ENCODE measurements around the gene HCFC2.

DNA sequence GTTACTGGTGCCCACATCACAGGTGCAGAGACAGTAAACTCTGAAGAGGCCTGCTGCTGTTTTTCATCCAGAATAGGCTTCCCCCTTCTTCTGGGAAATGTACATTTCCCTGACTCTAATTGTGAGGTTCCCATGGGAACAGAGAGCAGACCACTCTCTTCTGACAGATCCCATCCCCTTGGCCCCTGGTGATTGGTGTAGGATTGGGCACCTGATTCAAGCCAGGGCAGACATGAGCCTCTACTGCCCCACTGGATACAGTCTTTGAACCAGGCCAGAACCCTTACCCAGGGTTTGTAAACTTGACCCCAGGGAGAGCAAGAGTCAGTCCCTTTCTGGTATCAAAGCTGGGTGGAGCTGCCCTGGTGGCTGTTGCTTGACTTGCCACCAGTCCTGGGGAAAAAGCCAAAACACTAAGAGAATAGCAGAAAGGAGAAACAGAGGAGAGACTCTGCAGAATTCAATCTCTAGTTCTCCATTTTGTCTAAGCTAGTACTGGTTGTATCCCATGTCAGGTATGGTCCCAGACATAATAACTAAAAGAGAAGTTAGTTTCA lies 88.4 kb downstream of the HCFC2 start:
- TF ChIP-seq, protein P1, sequence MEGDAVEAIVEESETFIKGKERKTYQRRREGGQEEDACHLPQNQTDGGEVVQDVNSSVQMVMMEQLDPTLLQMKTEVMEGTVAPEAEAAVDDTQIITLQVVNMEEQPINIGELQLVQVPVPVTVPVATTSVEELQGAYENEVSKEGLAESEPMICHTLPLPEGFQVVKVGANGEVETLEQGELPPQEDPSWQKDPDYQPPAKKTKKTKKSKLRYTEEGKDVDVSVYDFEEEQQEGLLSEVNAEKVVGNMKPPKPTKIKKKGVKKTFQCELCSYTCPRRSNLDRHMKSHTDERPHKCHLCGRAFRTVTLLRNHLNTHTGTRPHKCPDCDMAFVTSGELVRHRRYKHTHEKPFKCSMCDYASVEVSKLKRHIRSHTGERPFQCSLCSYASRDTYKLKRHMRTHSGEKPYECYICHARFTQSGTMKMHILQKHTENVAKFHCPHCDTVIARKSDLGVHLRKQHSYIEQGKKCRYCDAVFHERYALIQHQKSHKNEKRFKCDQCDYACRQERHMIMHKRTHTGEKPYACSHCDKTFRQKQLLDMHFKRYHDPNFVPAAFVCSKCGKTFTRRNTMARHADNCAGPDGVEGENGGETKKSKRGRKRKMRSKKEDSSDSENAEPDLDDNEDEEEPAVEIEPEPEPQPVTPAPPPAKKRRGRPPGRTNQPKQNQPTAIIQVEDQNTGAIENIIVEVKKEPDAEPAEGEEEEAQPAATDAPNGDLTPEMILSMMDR (IDR thresholded peaks at IDR 0.05; ENCODE audit: insufficient read depth, low read depth, low read length): no peak
- no peak for TF ChIP-seq EZH2 (IDR thresholded peaks at IDR 0.05; ENCODE audit: insufficient read depth, low read length)

Data from astrocyte (in vitro differentiated cells and primary cell).